Panc1 (cell line): ENCODE data around the gene FOXK1. TPM values are rescaled to one million over a fixed set of nuclear protein-coding genes. Genes with fewer than 3 reads are reported as not detected.

Source experiments
- ATAC-seq: fragments of 200-7000 bp; cut with Tn5 transposase; 2 replicates; pipeline ENCODE4 v1.9.1; 2020; ENCODE audit warnings: mild to moderate bottlenecking, moderate library complexity
- BruUV-seq: library from RNA; stranded (reverse); fragments of 400-500 nt; replicated peaks from 2 replicates; lab custom pipeline; 2021; lab: Mats Ljungman, UMichigan
- CTCF ChIA-PET: fragments of 300-600 bp; sonication (Branson Sonifier 250); formaldehyde crosslinking; loops from one replicate; lab custom pipeline; 2022; ENCODE audit warnings: antibody characterized with exemption; lab: Charles Lee
- POLR2A ChIA-PET: fragments of 300-600 bp; sonication (Branson Sonifier 250); formaldehyde crosslinking; loops from one replicate; lab custom pipeline; 2022; ENCODE audit warnings: antibody characterized with exemption; lab: Charles Lee
- DNase-seq: peaks from one replicate; pipeline ENCODE4 v3.0.0-alpha.2; 2010; ENCODE audit warnings: low read depth, low spot score
- H3K27ac ChIP-seq: 2 replicates; pipeline ENCODE4 v1.5.1; 2011; ENCODE audit warnings: mild to moderate bottlenecking, low read length, inconsistent platforms
- H3K27me3 ChIP-seq: fragments of 200-500 bp; sonication (Bioruptor generic); 2 replicates; pipeline ENCODE4 v1.6.0; 2014; ENCODE audit warnings: low read length, inconsistent platforms; ENCODE audit not compliant: control insufficient read depth, insufficient read depth
- H3K36me3 ChIP-seq: fragments of 200-500 bp; sonication (Bioruptor generic); 2 replicates; pipeline ENCODE4 v1.5.1; 2014; ENCODE audit warnings: inconsistent platforms, mild to moderate bottlenecking, low read length, moderate library complexity; ENCODE audit not compliant: control insufficient read depth, insufficient read depth
- H3K4me1 ChIP-seq: 2 replicates; pipeline ENCODE4 v1.5.1; 2011; ENCODE audit warnings: inconsistent platforms, mild to moderate bottlenecking, low read length, moderate library complexity; ENCODE audit not compliant: control insufficient read depth, insufficient read depth
- H3K4me3 ChIP-seq, 2 experiments: 2 replicates each; pipeline ENCODE4 v1.5.1; 2011 to 2012; ENCODE audit warnings: low read depth in 2 of 2, low read length in 2 of 2, mild to moderate bottlenecking in 2 of 2, inconsistent platforms in 1 of 2, moderate library complexity in 1 of 2
- H3K9me3 ChIP-seq: fragments of 200-500 bp; sonication (Bioruptor generic); 2 replicates; pipeline ENCODE4 v1.5.1; 2014; ENCODE audit warnings: low read depth, mild to moderate bottlenecking, inconsistent platforms, low read length, moderate library complexity; ENCODE audit not compliant: control insufficient read depth, insufficient read depth
- CTCF ChIP-seq: fragments of 450-650 bp; IDR thresholded peaks from 2 replicates; pipeline ENCODE4 v1.5.1; 2017; ENCODE audit warnings: mild to moderate bottlenecking
- POLR2AphosphoS5 ChIP-seq: IDR thresholded peaks from 2 replicates; pipeline ENCODE4 v1.6.1; 2012; ENCODE audit warnings: mild to moderate bottlenecking, low read depth, low read length, moderate library complexity
- REST ChIP-seq, 2 experiments: IDR thresholded peaks; 2 replicates each; pipeline ENCODE4 v1.6.1; 2011 to 2012; ENCODE audit warnings: low read depth in 2 of 2, control low read depth in 1 of 2, low read length in 1 of 2, mild to moderate bottlenecking in 1 of 2, moderate library complexity in 1 of 2; ENCODE audit not compliant: insufficient read depth in 1 of 2
- SIN3A ChIP-seq: IDR thresholded peaks from 2 replicates; pipeline ENCODE4 v1.6.1; 2012; ENCODE audit warnings: low read depth, mild to moderate bottlenecking, low read length, moderate library complexity, borderline replicate concordance; ENCODE audit not compliant: insufficient read depth
- TCF7L2 ChIP-seq: IDR thresholded peaks from 2 replicates; pipeline ENCODE4 v1.6.1; 2011; ENCODE audit warnings: mild to moderate bottlenecking, low read depth, low read length, inconsistent platforms
- in situ Hi-C: cut with HindIII; loops from 2 replicates; pipeline ENCODE4 v1.10.0; 2016; ENCODE audit warnings: low sequenced_read_pairs, low pct_unique_long_range_greater_than_20kb
- intact Hi-C: fragments of 100-400 bp; cut with micrococcal nuclease; formaldehyde crosslinking; loops from one replicate; pipeline ENCODE4 v1.10.0; 2022; ENCODE audit not compliant: unreplicated experiment
- total RNA-seq: library from RNA; stranded (reverse); gene quantifications from one replicate; pipeline ENCODE4 v1.2.1, GENCODE V29; 2021; ENCODE audit not compliant: unreplicated experiment

The FOXK1 gene
- total RNA-seq, 1 experiment from 2014 or later, result 72.7 TPM

GRCh38 chr7:4815609-4816418, 133.7 kb downstream of the FOXK1 start:
- ChIA-PET POLR2A (no interaction called here), CTCF (interaction anchor here (0.6 to 0.7 kb wide), 2 partner anchors 14 to 345 kb away, joined by 3 to 4 read pairs; no protein-coding TSS in a partner anchor)
- H3K36me3 ChIP-seq, result no peaks in the 10 kb centered on the region
- in situ Hi-C loops, result no loop called here
- intact Hi-C loops, result no loop called here
- no TSS peak for BruUV-seq
- no peak overlapping the region for H3K4me3 ChIP-seq
- TF ChIP-seq POLR2AphosphoS5, result no peak
- TF ChIP-seq TCF7L2, result no peak
- TF ChIP-seq CTCF, result no peak; the same call in 1 of the 2 replicates
- no peak for TF ChIP-seq REST (IDR thresholded peaks at IDR 0.05; ENCODE audit: insufficient read depth in 1 of 2, low read depth in 2 of 2, low read length in 1 of 2)
- no peak for TF ChIP-seq SIN3A
- H3K27me3 ChIP-seq, result peaks cover 2% of the 10 kb centered on the region; the same call in 1 of the 2 replicates
- H3K4me1 ChIP-seq, result no peaks in the 10 kb centered on the region
- H3K9me3 ChIP-seq, result no peaks in the 10 kb centered on the region
- ATAC-seq (peak; percentile 58; the same call in 1 of the 2 replicates), DNase-seq (no peak)
- H3K27ac ChIP-seq, result no peak overlapping the region

GRCh38 chr7:4816419-4817080, 134.5 kb downstream of the FOXK1 start:
- H3K9me3 ChIP-seq, result no peaks in the 10 kb centered on the region
- CTCF ChIA-PET, result no interaction called here
- BruUV-seq, result no TSS peak
- DNase-seq (no peak), ATAC-seq (no peak)
- no peaks in the 10 kb centered on the region for H3K36me3 ChIP-seq
- no peak overlapping the region for H3K4me3 ChIP-seq
- H3K27ac ChIP-seq, result no peak overlapping the region
- H3K27me3 ChIP-seq, result peaks cover 2% of the 10 kb centered on the region; the same call in 1 of the 2 replicates
- no peaks in the 10 kb centered on the region for H3K4me1 ChIP-seq
- POLR2A ChIA-PET, result interaction anchor here (0.6 kb wide), 1 partner anchor 264 kb away, joined by 3 read pairs; no protein-coding TSS in a partner anchor
- intact Hi-C loops, result no loop called here
- TF ChIP-seq TCF7L2 (no peak), REST (IDR thresholded peaks at IDR 0.05; ENCODE audit: insufficient read depth in 1 of 2, low read depth in 2 of 2, low read length in 1 of 2) (no peak), CTCF (no peak)
- in situ Hi-C loops, result no loop called here
